Measurements from ENCODE around the gene OCA2.

DNA sequence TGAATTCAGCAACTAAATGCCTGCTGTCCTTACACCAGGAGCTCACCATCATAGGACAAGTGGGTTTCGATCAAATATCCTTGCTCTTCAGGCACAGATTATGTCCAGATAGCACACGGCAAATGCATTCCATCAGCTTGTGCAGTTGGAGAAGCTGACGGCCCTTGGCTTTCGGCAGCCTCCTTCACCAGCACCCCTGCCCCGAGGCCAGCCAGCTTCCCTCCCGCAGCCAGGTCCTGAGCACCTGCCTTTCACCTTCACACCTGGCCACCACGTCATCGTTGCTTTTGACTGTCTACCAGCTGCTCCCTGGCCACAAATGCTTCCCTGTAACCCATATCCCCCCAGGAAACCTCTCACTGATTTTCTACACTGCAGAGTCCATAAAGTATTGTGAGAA is 355.5 kb downstream of the OCA2 start:
- TF ChIP-seq, protein P1, sequence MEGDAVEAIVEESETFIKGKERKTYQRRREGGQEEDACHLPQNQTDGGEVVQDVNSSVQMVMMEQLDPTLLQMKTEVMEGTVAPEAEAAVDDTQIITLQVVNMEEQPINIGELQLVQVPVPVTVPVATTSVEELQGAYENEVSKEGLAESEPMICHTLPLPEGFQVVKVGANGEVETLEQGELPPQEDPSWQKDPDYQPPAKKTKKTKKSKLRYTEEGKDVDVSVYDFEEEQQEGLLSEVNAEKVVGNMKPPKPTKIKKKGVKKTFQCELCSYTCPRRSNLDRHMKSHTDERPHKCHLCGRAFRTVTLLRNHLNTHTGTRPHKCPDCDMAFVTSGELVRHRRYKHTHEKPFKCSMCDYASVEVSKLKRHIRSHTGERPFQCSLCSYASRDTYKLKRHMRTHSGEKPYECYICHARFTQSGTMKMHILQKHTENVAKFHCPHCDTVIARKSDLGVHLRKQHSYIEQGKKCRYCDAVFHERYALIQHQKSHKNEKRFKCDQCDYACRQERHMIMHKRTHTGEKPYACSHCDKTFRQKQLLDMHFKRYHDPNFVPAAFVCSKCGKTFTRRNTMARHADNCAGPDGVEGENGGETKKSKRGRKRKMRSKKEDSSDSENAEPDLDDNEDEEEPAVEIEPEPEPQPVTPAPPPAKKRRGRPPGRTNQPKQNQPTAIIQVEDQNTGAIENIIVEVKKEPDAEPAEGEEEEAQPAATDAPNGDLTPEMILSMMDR (IDR thresholded peaks at IDR 0.05; ENCODE audit: low read depth, low read length) = no peak
- no peak for TF ChIP-seq EZH2phosphoT487 (IDR thresholded peaks at IDR 0.05; ENCODE audit: low read depth)
